Aorta (tissue), 5 donors: ENCODE data around the gene ATP8B2. TPM values are rescaled to one million over a fixed set of nuclear protein-coding genes. Genes with fewer than 3 reads are reported as not detected.
"Not testable (repeated sequence)": the region's sequence is repeated elsewhere in the genome, so short reads cannot be mapped to it uniquely, and the experiment has no call there.

Experiments
- ATAC-seq: fragments of 200-7000 bp; cut with Tn5 transposase; one replicate; pipeline ENCODE4 v1.9.1; 2022; ENCODE audit warnings: moderate library complexity; ENCODE audit not compliant: low FRiP score
- DNase-seq, 2 donors: peaks; one replicate each; pipeline ENCODE4 v3.0.0-alpha.2; 2020
- H3K27ac ChIP-seq, 2 donors: one replicate each; pipeline ENCODE4 v1.5.1; 2013; ENCODE audit warnings: low read length in 2 of 2, mild to moderate bottlenecking in 2 of 2, moderate library complexity in 2 of 2, control low read depth in 1 of 2, inconsistent platforms in 1 of 2, low read depth in 1 of 2
- H3K27me3 ChIP-seq, 2 donors: one replicate each; pipeline ENCODE4 v1.6.1; 2013; ENCODE audit warnings: control low read depth in 1 of 2, low read length in 1 of 2, mild to moderate bottlenecking in 1 of 2, moderate library complexity in 1 of 2; ENCODE audit not compliant: insufficient read depth in 2 of 2, control insufficient read depth in 1 of 2
- H3K36me3 ChIP-seq, 2 donors: one replicate each; pipeline ENCODE4 v1.6.1; 2013; ENCODE audit warnings: control low read depth in 1 of 2, low read length in 1 of 2, mild to moderate bottlenecking in 1 of 2; ENCODE audit not compliant: insufficient read depth in 2 of 2, control insufficient read depth in 1 of 2
- H3K4me1 ChIP-seq, 2 donors: one replicate each; pipeline ENCODE4 v1.6.1; 2013; ENCODE audit warnings: low read length in 2 of 2, control low read depth in 1 of 2, mild to moderate bottlenecking in 1 of 2, moderate library complexity in 1 of 2; ENCODE audit not compliant: insufficient read depth in 2 of 2, control insufficient read depth in 1 of 2
- H3K4me3 ChIP-seq, 2 donors: one replicate each; pipeline ENCODE4 v1.5.1; 2013; ENCODE audit warnings: low read length in 2 of 2, control low read depth in 1 of 2, mild to moderate bottlenecking in 1 of 2
- H3K9me3 ChIP-seq: one replicate; pipeline ENCODE4 v1.6.1; 2013; ENCODE audit warnings: mild to moderate bottlenecking, low read length; ENCODE audit not compliant: control insufficient read depth
- WGBS, 2 donors: extraction: QIAGEN DNeasy Blood & Tissue Kit; methylation state at CpG; one replicate each; pipeline ENCODE4 v1.1.7; 2013; 5-methylcytosine and 5-hydroxymethylcytosine counted together
- intact Hi-C, 2 donors: fragments of 100-400 bp; cut with DNase I; formaldehyde crosslinking; loops; one replicate each; pipeline versions ENCODE4 v1.14.2 to v1.15.0; 2022
- polyA plus RNA-seq, 2 donors: library from polyadenylated mRNA; stranded (reverse); fragments of 200-250 nt; gene quantifications; one replicate each; pipeline ENCODE4 v1.2.3, GENCODE V29; 2013
- total RNA-seq, 2 donors: library from RNA; stranded (reverse); fragmentation: NEBNext Ultra II Directional; extraction: Animal tissue kit (Norgen Biotek cat#: 25700); gene quantifications; one replicate each; pipeline ENCODE4 v1.2.1, GENCODE V29; 2021
- donor health status: healthy with polysubstance abuse.
- donor health status: Bipolar disorder and iron deficiency.
- donor health status: DM: no; HTN: no; CAD: no.
- donor health status: DM: no; HTN: no; CAD: no.
- donor health status: DM: yes; HTN: yes; CAD: no.

The ATP8B2 gene
- total and polyA plus RNA-seq, 4 donors = 28.8 to 176 (median 88.3) TPM

GRCh38 chr1:154338875-154339274, 13.6 kb downstream of the ATP8B2 start:
- Histone ChIP-seq H3K27ac (no peak overlapping the region), H3K27me3 (no peaks in the 10 kb centered on the region), H3K4me1 (no peaks in the 10 kb centered on the region), H3K4me3 (no peak overlapping the region), H3K36me3 (peaks cover 4 to 19% of the 10 kb centered on the region in 2 donors), H3K9me3 (no peaks in the 10 kb centered on the region)
- 93 to 97% methylated on average over 2 of the region's 2 CpGs for WGBS, 2 donors
- ATAC-seq = no peak
- intact Hi-C loops = no loop called here
- no peak for DNase-seq

DNA sequence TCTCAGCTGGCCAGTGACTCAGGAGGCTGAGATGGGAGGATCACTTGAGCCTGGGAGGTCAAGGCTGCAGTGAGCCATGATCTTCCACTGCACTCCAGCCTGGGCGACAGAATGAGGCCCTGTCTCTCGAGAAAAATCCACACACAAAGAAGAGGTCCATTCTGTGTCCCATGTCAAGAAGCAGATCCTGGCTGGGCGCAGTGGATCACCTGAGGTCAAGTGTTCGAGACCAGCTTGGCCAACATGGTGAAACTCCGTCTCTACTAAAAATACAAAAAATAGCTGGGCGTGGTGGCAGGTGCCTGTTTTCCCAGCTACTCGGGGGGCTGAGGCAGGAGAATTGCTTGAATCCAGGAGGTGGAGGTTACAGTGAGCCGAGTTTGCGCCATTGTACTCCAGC, 16.0 kb downstream of the ATP8B2 start:
- H3K9me3 ChIP-seq, ATAC-seq, H3K4me1 ChIP-seq, H3K4me3 ChIP-seq, H3K27me3 ChIP-seq, intact Hi-C loops, DNase-seq, H3K27ac ChIP-seq: not testable (repeated sequence)
- 91 to 95% methylated on average over 9 of the region's 9 CpGs for WGBS, 2 donors
- H3K36me3 ChIP-seq = peaks cover 4 to 33% of the 10 kb centered on the region in 2 donors

GRCh38 chr1:154342132-154342531, 16.8 kb downstream of the ATP8B2 start:
- no peak overlapping the region for H3K27ac ChIP-seq
- peaks cover 4 to 34% of the 10 kb centered on the region in 2 donors for H3K36me3 ChIP-seq
- no peaks in the 10 kb centered on the region for H3K4me1 ChIP-seq
- DNase-seq (no peak), ATAC-seq (no peak)
- WGBS, 2 donors = 88% methylated on average over 7 of the region's 7 CpGs
- no peaks in the 10 kb centered on the region for H3K27me3 ChIP-seq
- intact Hi-C loops = no loop called here
- no peaks in the 10 kb centered on the region for H3K9me3 ChIP-seq
- no peak overlapping the region for H3K4me3 ChIP-seq

GRCh38 chr1:154342836-154343472, 17.6 kb downstream of the ATP8B2 start:
- Histone ChIP-seq H3K4me1 (no peaks in the 10 kb centered on the region), H3K36me3 (peaks cover under 1 to 31% of the 10 kb centered on the region in 2 donors), H3K27me3 (no peaks in the 10 kb centered on the region), H3K4me3 (no peak overlapping the region), H3K27ac (no peak overlapping the region), H3K9me3 (no peaks in the 10 kb centered on the region)
- ATAC-seq = no peak
- intact Hi-C loops = no loop called here
- DNase-seq = peak in 1 of 2 donors; percentile 78
- WGBS, 2 donors = 85 to 87% methylated on average over 21 of the region's 21 CpGs

- WGBS, 2 donors = 66 to 69% methylated on average over 12 of the region's 12 CpGs
- no peak overlapping the region for H3K27ac ChIP-seq
- H3K4me3 ChIP-seq = no peak overlapping the region
- H3K36me3 ChIP-seq = peaks cover 0 to 31% of the 10 kb centered on the region in 2 donors
- DNase-seq (peak in 1 of 2 donors; percentile 84), ATAC-seq (no peak)
- intact Hi-C loops = no loop called here
- H3K27me3 ChIP-seq = no peaks in the 10 kb centered on the region
- H3K4me1 ChIP-seq = no peaks in the 10 kb centered on the region
- H3K9me3 ChIP-seq = no peaks in the 10 kb centered on the region
Observed at GRCh38 chr1:154344977-154345837, 19.9 kb downstream of the ATP8B2 start.

DNA sequence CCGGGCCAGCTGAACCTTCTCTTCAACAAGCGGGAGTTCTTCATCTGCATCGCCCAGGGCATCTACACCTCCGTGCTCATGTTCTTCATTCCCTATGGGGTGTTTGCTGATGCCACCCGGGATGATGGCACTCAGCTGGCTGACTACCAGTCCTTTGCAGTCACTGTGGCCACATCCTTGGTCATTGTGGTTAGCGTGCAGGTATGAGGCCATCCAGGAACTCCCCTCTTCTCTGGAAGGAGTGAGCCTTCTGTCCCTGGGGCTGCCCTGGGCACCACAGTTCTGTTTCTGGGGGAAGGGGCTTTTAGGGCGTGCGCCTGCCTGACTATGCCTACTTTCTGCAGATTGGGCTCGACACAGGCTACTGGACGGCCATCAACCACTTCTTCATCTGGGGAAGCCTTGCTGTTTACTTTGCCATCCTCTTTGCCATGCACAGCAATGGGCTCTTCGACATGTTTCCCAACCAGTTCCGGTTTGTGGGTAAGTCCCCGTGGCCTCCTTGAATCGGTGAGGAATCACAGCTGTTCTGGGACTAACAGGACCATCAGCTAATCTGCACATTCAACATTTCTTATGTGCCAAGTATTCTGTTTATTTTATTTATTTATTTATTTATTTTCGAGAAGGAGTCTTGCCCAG, 21.1 kb downstream of the ATP8B2 start:
- Histone ChIP-seq H3K27me3 (no peaks in the 10 kb centered on the region), H3K9me3 (no peaks in the 10 kb centered on the region), H3K27ac (no peak overlapping the region), H3K36me3 (peaks cover 0 to 27% of the 10 kb centered on the region in 2 donors), H3K4me3 (no peak overlapping the region), H3K4me1 (no peaks in the 10 kb centered on the region)
- no peak for DNase-seq
- intact Hi-C loops = no loop called here
- WGBS, 2 donors = 90 to 92% methylated on average over 15 of the region's 15 CpGs
- ATAC-seq = no peak

GRCh38 chr1:154347961-154348360, 22.6 kb downstream of the ATP8B2 start:
- H3K36me3 ChIP-seq = peaks cover 0 to 25% of the 10 kb centered on the region in 2 donors
- no peaks in the 10 kb centered on the region for H3K4me1 ChIP-seq
- intact Hi-C loops = no loop called here
- H3K27me3 ChIP-seq = no peaks in the 10 kb centered on the region
- no peak overlapping the region for H3K4me3 ChIP-seq
- no peak for DNase-seq
- no peak for ATAC-seq
- no peaks in the 10 kb centered on the region for H3K9me3 ChIP-seq
- no peak overlapping the region for H3K27ac ChIP-seq
- 72% methylated on average over 3 of the region's 3 CpGs for WGBS, 2 donors

DNA sequence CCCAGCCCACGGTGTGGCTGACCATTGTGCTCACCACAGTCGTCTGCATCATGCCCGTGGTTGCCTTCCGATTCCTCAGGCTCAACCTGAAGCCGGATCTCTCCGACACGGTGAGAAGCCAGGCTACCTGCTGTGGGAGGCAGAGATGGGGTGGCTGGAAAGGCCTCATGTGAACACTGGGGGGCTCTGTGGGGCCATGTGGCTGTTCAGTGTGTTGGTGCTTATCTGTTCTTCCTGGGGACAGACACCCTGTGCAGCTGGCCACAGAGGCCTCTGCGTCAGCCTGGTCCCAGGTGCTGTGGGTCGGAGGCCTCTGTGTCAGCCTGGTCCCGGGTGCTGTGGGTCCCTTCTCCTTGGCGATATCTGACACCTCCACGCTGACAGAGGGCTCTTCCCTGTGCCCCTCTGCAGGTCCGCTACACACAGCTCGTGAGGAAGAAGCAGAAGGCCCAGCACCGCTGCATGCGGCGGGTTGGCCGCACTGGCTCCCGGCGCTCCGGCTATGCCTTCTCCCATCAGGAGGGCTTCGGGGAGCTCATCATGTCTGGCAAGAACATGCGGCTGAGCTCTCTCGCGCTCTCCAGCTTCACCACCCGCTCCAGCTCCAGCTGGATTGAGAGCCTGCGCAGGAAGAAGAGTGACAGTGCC, 23.2 kb downstream of the ATP8B2 start:
- DNase-seq (no peak), ATAC-seq (no peak)
- peaks cover 0 to 23% of the 10 kb centered on the region in 2 donors for H3K36me3 ChIP-seq
- intact Hi-C loops = no loop called here
- no peaks in the 10 kb centered on the region for H3K27me3 ChIP-seq
- H3K4me1 ChIP-seq = no peaks in the 10 kb centered on the region
- 90% methylated on average over 26 to 27 of the region's 27 CpGs for WGBS, 2 donors
- H3K9me3 ChIP-seq = no peaks in the 10 kb centered on the region
- no peak overlapping the region for H3K4me3 ChIP-seq
- H3K27ac ChIP-seq = no peak overlapping the region
